Kidney (tissue), 14 donors: Measurements from ENCODE around the gene CHPF. TPM values are rescaled to one million over a fixed set of nuclear protein-coding genes. Genes with fewer than 3 reads are reported as not detected.
A peak's percentile ranks its signal among the peaks of the same experiment; 100 is the strongest.

ENCODE experiments used
- DNase-seq, 5 donors: peaks; one replicate each; pipeline ENCODE4 v3.0.0-alpha.2; 2013 to 2020
- FAIRE-seq: peaks from 2 replicates; lab custom pipeline; 2012; peaks lifted over from hg19 to GRCh38; lab: Jason Lieb, UNC
- H3K27ac ChIP-seq, 2 donors: one replicate each; pipeline ENCODE4 v1.7.0; 2013; ENCODE audit warnings: low read depth in 2 of 2, low read length in 2 of 2, inconsistent platforms in 1 of 2
- H3K27me3 ChIP-seq: one replicate; pipeline ENCODE4 v1.7.1; 2013; ENCODE audit warnings: low read length, inconsistent platforms; ENCODE audit not compliant: control insufficient read depth, insufficient read depth
- H3K36me3 ChIP-seq, 3 donors: one replicate each; pipeline versions ENCODE4 v1.7.0 to v1.7.1; 2013; ENCODE audit warnings: low read length in 3 of 3, control low read depth in 1 of 3, inconsistent platforms in 1 of 3; ENCODE audit not compliant: insufficient read depth in 3 of 3, control insufficient read depth in 2 of 3
- H3K4me1 ChIP-seq, 3 donors: one replicate each; pipeline versions ENCODE4 v1.7.0 to v1.7.1; 2013; ENCODE audit warnings: low read length in 3 of 3, inconsistent platforms in 1 of 3, low read depth in 1 of 3; ENCODE audit not compliant: control insufficient read depth in 2 of 3, insufficient read depth in 2 of 3
- H3K4me3 ChIP-seq, 3 donors: one replicate each; pipeline versions ENCODE4 v1.7.0 to v1.8.1; 2013; ENCODE audit warnings: low read length in 3 of 3, control low read depth in 1 of 3, inconsistent platforms in 1 of 3
- H3K9ac ChIP-seq, 3 donors: one replicate each; pipeline versions ENCODE4 v1.7.0 to v1.7.1; 2013; ENCODE audit warnings: low read length in 3 of 3, control low read depth in 1 of 3, inconsistent platforms in 1 of 3
- H3K9me3 ChIP-seq, 3 donors: one replicate each; pipeline versions ENCODE4 v1.7.0 to v1.7.1; 2013; ENCODE audit warnings: low read length in 3 of 3, control low read depth in 1 of 3, inconsistent platforms in 1 of 3; ENCODE audit not compliant: control insufficient read depth in 2 of 3, insufficient read depth in 1 of 3
- intact Hi-C: fragments of 100-400 bp; cut with DNase I; formaldehyde crosslinking; loops from one replicate; pipeline ENCODE4 v1.11.1; 2022
- polyA plus RNA-seq: library from polyadenylated mRNA; stranded (reverse); fragments of 350-450 nt; fragmentation: Illumina TruSeq; extraction: RNeasy Lipid Tissue Mini Kit (QIAGEN cat#74804); gene quantifications from one replicate; pipeline ENCODE4 v1.2.3, GENCODE V29; 2014; ENCODE audit warnings: low read depth, low replicate concordance; ENCODE audit not compliant: insufficient read depth
- total RNA-seq: library from RNA; stranded (reverse); fragmentation: NEBNext Ultra II Directional; extraction: Animal tissue kit (Norgen Biotek cat#: 25700); gene quantifications from one replicate; pipeline ENCODE4 v1.2.1, GENCODE V29; 2021
- TF ChIP-seq, protein P1 (sequence below): IDR thresholded peaks from 3 replicates; pipeline ENCODE4 v1.5.1; 2012; ENCODE audit warnings: mild to moderate bottlenecking, moderate library complexity, borderline replicate concordance; ENCODE audit not compliant: insufficient read depth; ENCODE audit errors: extremely low read depth
- donor health status: control.
- donor health status: control.
- donor health status: control.
- donor health status: control.
- donor health status: control.
- donor health status: DM: yes; HTN: yes; CAD: no.
- donor health status: Normal renal cell carcinoma (clear cell type).

Gene CHPF
- total and polyA plus RNA-seq, 2 donors from 2014 or later: 57.3 to 59.5 TPM

DNA sequence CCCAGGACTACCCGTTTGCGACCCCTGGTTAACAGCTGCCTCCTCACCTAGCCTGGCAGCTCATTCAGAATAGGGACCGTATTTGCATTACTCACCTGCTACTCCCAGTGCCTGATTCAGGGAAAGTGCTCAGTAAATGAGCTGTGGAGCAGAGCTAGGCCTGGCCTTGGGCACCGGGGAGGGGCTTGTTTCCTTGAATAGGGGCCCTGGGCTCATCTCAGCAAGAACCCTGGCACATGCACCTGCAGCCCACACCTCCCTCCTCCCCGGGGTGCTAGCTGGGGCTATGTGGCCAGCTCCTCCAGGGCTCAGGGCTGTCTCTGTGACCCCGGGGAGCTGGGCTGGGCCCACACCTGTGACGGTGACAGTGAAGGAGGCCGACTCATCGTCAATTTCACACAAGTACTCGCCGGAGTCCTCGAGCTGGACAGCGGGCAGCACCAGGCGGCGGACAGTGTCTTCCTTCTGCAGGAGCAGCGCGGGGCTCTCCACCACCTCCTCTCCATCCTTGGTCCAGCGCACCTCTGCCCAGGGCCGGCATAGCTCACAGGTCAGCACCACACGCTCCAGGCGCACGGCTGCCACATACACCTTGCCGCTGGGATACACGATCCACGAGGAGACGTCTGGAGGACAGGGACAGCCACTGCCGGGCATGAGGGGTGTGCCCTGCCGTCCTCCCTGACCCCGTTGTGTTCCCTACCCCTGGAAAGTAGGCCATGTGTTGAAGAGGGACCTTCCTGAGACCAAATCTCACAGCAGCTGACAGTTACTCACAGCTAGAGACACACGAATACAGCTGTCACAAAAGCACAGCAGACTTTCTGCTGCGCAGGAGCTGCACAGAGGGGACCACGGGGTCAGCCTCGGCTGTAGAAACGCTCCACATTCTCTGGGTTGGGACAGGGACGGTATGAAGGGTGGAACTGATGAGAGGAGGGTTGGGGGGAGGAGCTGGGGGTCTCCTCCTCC lies 18.7 kb upstream of the CHPF start:
- Histone ChIP-seq H3K4me3 (no peak overlapping the region), H3K9ac (no peak overlapping the region)
- TF ChIP-seq, protein P1, sequence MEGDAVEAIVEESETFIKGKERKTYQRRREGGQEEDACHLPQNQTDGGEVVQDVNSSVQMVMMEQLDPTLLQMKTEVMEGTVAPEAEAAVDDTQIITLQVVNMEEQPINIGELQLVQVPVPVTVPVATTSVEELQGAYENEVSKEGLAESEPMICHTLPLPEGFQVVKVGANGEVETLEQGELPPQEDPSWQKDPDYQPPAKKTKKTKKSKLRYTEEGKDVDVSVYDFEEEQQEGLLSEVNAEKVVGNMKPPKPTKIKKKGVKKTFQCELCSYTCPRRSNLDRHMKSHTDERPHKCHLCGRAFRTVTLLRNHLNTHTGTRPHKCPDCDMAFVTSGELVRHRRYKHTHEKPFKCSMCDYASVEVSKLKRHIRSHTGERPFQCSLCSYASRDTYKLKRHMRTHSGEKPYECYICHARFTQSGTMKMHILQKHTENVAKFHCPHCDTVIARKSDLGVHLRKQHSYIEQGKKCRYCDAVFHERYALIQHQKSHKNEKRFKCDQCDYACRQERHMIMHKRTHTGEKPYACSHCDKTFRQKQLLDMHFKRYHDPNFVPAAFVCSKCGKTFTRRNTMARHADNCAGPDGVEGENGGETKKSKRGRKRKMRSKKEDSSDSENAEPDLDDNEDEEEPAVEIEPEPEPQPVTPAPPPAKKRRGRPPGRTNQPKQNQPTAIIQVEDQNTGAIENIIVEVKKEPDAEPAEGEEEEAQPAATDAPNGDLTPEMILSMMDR: no peak

DNA sequence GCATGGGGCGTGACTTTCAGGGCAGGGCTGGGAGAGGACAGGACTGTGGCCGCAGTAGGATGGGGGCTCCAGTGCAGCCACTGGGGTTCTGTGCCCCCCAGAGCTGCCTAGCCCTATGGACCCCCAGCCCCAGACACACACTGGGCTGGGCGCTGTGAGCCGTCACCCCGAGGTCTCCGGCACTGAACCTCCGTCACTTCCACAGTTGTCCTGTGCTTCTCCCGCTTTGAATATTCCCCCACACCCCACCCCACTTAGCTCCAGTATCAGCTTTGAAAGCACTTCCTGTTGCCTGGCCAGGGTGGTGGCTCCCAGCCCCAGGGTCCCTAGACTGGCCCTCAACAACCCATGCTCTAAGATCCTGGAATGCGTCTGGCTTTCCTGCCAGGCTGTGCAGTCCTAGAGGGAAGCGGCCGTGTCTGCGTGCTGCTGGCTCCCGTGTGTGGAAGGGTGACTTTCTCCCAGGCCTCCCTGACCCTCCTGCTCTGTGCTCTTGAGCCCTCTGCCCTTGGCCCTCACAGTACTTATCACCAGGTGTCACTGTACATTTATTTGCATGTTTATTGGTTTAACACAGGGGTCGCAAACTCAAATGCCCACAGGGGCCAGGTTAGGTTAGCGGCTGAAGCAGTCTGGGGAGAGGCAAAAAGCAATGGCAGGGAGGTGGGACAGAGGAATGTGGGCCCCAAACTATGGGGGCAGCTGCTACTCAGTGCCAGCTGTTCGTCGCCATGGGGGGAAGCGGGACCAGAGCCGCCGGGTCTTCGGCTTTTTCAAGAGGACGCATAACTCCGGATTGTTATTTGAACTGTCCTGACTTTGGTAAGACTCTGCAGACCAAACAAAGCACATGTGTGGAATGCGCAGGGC lies 17.8 kb upstream of the CHPF start:
- Histone ChIP-seq H3K36me3 (peaks cover 6 to 12% (median 7%) of the 10 kb centered on the region in 3 donors), H3K9me3 (no peaks in the 10 kb centered on the region), H3K9ac (no peak overlapping the region), H3K4me1 (no peaks in the 10 kb centered on the region), H3K27ac (no peak overlapping the region), H3K4me3 (no peak overlapping the region), H3K27me3 (no peaks in the 10 kb centered on the region)
- FAIRE-seq (no peak), DNase-seq (peak in 3 of 5 donors; percentile 21 to 60 (median 53))
- TF ChIP-seq, protein P1: no peak
- intact Hi-C loops: no loop called here

More for the DNA sequence above, 18.7 kb upstream of the CHPF start:
- Histone ChIP-seq H3K27me3 (no peaks in the 10 kb centered on the region), H3K27ac (no peak overlapping the region), H3K9me3 (no peaks in the 10 kb centered on the region), H3K36me3 (peaks cover 6 to 12% (median 7%) of the 10 kb centered on the region in 3 donors), H3K4me1 (no peaks in the 10 kb centered on the region)
- intact Hi-C loops: no loop called here
- FAIRE-seq (no peak), DNase-seq (peak in 2 of 5 donors; percentile 26 to 72)

DNA sequence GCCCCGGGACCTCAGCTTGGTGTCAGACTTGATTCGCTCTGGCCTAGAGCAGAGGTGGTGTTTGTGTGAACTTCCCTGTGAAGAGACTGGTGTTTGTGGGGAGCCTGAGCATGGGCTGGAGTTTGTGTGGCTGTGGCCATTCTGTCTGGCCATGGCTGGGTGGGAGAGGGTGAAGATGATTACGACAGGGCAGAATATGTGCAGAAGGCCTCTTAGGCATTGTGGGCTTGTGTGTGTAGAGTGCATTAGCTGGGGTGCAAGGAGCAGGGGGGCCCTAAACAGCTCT lies 17.2 kb upstream of the CHPF start:
- DNase-seq: no peak
- TF ChIP-seq, protein P1: no peak

More for the DNA sequence above, 17.2 kb upstream of the CHPF start:
- H3K36me3 ChIP-seq: peaks cover 5 to 12% (median 6%) of the 10 kb centered on the region in 3 donors
- H3K9me3 ChIP-seq: no peaks in the 10 kb centered on the region
- H3K27ac ChIP-seq: no peak overlapping the region
- intact Hi-C loops: no loop called here
- no peaks in the 10 kb centered on the region for H3K27me3 ChIP-seq
- no peak overlapping the region for H3K9ac ChIP-seq
- no peak overlapping the region for H3K4me3 ChIP-seq
- no peak for FAIRE-seq
- H3K4me1 ChIP-seq: no peaks in the 10 kb centered on the region
